HS-27A (cell line): ENCODE data around the gene ADH1C.

Experiments
- DNase-seq: peaks from one replicate; pipeline ENCODE4 v3.0.0-alpha.2; 2012; ENCODE audit warnings: low read depth, missing footprints

Gene ADH1C

DNA sequence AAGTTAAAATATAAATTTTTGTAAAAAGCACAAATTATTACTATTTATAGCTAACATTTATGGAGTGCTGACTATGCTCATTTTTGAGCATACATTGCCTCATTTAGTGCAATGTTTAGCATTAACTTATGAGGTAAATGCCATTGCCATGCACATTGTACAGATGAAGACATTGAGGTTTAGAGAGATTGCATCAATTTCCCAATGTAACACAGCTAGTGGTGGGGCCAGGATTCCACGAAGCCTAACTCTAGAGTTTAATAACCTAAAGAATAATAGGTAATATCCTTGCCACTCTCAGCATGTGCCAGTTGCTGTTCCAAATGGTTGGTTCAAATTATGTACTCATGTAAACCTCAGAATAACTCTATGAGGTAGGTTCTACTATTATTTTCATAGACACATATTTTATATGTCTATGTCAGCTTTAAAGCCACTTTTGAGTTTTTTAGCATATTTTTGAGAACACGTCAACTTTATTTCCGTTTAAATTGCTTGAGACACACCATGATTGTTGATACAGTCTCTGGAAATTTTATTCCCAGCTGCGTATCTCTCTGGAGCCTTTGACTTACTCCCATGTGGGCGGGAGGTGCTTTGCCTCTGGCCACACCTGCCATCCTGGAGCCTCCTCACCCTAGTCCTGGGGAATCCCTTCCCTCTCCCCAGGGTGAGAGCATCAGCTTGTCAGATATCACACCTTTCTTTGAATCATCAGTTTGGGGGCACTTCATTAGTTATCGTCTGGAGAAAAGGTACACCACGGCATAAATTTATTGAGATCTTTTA lies 51.0 kb downstream of the ADH1C start:
- no peak for DNase-seq

DNA sequence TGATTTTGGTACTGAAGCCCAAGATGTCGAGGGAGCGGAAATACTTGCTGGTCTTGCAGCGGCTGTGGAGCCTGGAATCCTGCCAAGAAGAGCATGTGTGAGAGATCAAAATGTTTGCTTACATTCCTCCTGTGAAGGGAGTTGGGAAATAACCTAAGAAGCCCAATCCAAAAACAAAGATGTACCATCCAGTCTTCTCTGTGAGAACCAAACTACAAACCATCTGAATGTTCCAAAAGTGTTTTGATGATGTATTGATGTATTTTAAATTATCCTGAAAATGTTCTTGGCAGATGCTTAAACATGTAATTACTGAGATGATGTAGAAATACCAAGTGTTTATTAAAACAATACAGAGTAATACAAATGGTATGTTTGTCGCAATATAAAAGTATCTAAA lies 51.6 kb downstream of the ADH1C start:
- peak; percentile 59 for DNase-seq

DNA sequence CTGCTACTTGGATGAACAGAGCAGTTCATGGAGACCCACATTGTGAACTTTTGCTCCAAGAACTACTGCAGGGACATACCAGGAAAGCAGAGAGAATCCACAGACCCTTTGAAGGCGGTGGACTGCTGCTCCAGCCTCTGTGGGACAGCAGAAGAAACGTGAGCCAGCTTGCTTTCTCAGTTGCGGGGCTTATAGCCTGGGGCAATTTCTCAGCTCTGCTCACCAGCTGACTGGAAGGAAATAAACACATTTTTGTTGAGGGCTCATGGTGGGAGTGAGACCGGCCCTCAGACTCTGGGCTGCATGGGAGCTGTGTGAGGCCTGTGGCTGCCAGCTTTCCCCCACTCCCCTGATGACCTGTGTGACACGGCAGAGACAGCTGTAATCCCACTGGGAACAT lies 59.2 kb downstream of the ADH1C start:
- DNase-seq: no peak

DNA sequence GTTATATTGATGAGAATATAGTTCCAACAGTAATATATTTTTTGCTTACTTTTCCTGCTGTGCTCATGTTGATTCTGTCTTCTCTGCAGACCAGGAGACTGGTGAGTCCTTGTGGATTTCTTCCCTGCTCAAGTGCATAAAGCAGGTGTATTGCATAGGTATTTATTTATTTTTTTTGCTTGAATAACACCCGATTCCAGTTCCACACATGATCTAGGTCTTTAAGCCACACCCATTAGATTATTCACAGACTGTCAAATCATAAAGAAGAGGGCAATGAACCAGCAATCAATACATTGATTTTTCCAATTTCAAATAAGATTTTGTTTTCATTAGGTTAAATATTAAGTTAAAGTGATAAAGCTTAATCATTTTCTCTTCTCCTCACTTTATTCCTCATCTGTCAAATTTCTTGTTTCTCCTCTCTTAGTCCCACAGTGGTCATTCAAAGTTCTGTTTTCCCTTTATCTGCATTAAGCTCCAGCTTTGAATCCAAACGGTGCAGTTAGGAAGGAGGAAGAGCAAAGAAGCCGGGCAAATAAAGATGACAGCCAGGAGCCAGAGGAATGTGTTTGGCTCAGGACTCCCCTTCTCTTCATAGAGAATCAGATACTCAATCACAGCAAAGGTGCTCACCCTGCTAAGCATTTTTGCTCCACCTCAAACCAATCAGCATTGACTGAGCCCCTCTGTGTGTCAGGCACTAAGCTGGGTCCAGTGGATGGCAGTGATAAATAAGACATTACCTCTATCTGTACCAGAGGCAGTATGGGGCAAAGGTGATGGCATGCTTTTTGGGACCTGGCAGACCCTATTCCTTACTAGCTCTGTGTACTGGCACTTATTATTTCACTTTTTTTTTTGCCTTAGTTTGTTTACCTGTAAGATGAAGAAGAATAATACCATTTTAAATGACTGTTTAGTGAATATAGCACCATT lies 61.4 kb downstream of the ADH1C start, which contains the start of gene ADH1A:
TSS of gene ADH1A (minus strand) at position 138 of the 939 bp plus-strand sequence. CDS start at position 67, 71 bp downstream.
- DNase-seq: no peak
